SU-DHL-6 (cell line): ENCODE data around the gene IFT20.
"Not testable (repeated sequence)": the region's sequence is repeated elsewhere in the genome, so short reads cannot be mapped to it uniquely, and the experiment has no call there.

Source experiments
- H2AFZ ChIP-seq: fragments of 200-600 bp; sonication (generic); 2 replicates; pipeline ENCODE4 v1.6.1; 2014; ENCODE audit warnings: low read depth, mild to moderate bottlenecking, moderate library complexity, mixed read lengths, antibody characterized with exemption, low read length; ENCODE audit not compliant: severe bottlenecking
- H3F3A ChIP-seq: fragments of 200-600 bp; shearing (Covaris generic); 2 replicates; pipeline ENCODE4 v1.6.0; 2016; ENCODE audit warnings: antibody characterized with exemption, mild to moderate bottlenecking; ENCODE audit not compliant: insufficient read depth
- H3K27ac ChIP-seq: fragments of 200-600 bp; sonication (generic); 2 replicates; pipeline ENCODE4 v1.5.1; 2016; ENCODE audit warnings: low read depth, mild to moderate bottlenecking, low read length, moderate library complexity, mixed read lengths
- H3K27me3 ChIP-seq: fragments of 200-600 bp; sonication (generic), shearing (Covaris generic); 2 replicates; pipeline ENCODE4 v1.6.0; 2014; ENCODE audit warnings: mild to moderate bottlenecking, low read length
- H3K36me3 ChIP-seq: fragments of 200-600 bp; sonication (generic); 2 replicates; pipeline ENCODE4 v1.6.1; 2014; ENCODE audit warnings: mild to moderate bottlenecking, low read length, mixed read lengths
- H3K4me2 ChIP-seq: fragments of 300-600, 200-600 bp; shearing (Covaris generic), sonication (generic); 2 replicates; pipeline ENCODE4 v1.6.0; 2014; ENCODE audit warnings: low read length, low read depth, mild to moderate bottlenecking; ENCODE audit not compliant: poor library complexity, severe bottlenecking
- H3K4me3 ChIP-seq: fragments of 200-600 bp; sonication (generic); 2 replicates; pipeline ENCODE4 v1.5.1; 2014; ENCODE audit warnings: antibody characterized with exemption, low read length, mild to moderate bottlenecking, mixed read lengths; ENCODE audit not compliant: insufficient read depth, poor library complexity, severe bottlenecking
- H3K79me2 ChIP-seq: fragments of 200-600 bp; sonication (generic); 2 replicates; pipeline ENCODE4 v1.6.1; 2014; ENCODE audit warnings: mild to moderate bottlenecking, low read length, moderate library complexity; ENCODE audit not compliant: insufficient read depth
- H3K9ac ChIP-seq: fragments of 200-600 bp; sonication (generic); 2 replicates; pipeline ENCODE4 v1.7.0; 2014; ENCODE audit warnings: mild to moderate bottlenecking, low read length
- H3K9me2 ChIP-seq: fragments of 200-600 bp; sonication (generic); replicated peaks from 2 replicates; pipeline ENCODE4 v1.6.1; 2014; ENCODE audit warnings: low read length; ENCODE audit not compliant: insufficient read depth
- H3K9me3 ChIP-seq: fragments of 200-600 bp; sonication (generic); 2 replicates; pipeline ENCODE4 v1.6.1; 2014; ENCODE audit warnings: low read length, mixed read lengths; ENCODE audit not compliant: insufficient read depth
- H4K20me1 ChIP-seq: fragments of 200-600 bp; sonication (generic); 2 replicates; pipeline ENCODE4 v1.6.1; 2014; ENCODE audit warnings: low read depth, mild to moderate bottlenecking, antibody characterized with exemption, low read length, moderate library complexity, mixed read lengths
- EZH2phosphoT487 ChIP-seq: fragments of 200-600 bp; sonication (generic), shearing (Covaris generic); conservative IDR thresholded peaks from 2 replicates; pipeline ENCODE4 v1.6.1; 2018; ENCODE audit warnings: mild to moderate bottlenecking, antibody characterized with exemption, low read length, moderate library complexity, mixed read lengths
- TF ChIP-seq, protein P1 (sequence below): fragments of 200-600 bp; sonication (generic); IDR thresholded peaks from one replicate; pipeline ENCODE4 v1.5.1; 2017; ENCODE audit warnings: antibody characterized with exemption, mild to moderate bottlenecking, low read length, moderate library complexity; ENCODE audit not compliant: insufficient read depth, poor library complexity, severe bottlenecking

IFT20 gene

GRCh38 chr17:28298449-28298848 is 36.8 kb downstream of the IFT20 start:
- Histone ChIP-seq H3K27ac (no peak overlapping the region), H3F3A (no peaks in the 10 kb centered on the region), H3K27me3 (no peaks in the 10 kb centered on the region), H4K20me1 (no peaks in the 10 kb centered on the region), H3K4me2 (no peak overlapping the region), H3K9ac (no peak overlapping the region), H3K79me2 (no peaks in the 10 kb centered on the region), H3K9me3 (no peaks in the 10 kb centered on the region), H3K4me3 (no peak overlapping the region), H3K36me3 (no peaks in the 10 kb centered on the region), H3K9me2 (no peaks in the 10 kb centered on the region), H2AFZ (no peak overlapping the region)
- TF ChIP-seq, protein P1, sequence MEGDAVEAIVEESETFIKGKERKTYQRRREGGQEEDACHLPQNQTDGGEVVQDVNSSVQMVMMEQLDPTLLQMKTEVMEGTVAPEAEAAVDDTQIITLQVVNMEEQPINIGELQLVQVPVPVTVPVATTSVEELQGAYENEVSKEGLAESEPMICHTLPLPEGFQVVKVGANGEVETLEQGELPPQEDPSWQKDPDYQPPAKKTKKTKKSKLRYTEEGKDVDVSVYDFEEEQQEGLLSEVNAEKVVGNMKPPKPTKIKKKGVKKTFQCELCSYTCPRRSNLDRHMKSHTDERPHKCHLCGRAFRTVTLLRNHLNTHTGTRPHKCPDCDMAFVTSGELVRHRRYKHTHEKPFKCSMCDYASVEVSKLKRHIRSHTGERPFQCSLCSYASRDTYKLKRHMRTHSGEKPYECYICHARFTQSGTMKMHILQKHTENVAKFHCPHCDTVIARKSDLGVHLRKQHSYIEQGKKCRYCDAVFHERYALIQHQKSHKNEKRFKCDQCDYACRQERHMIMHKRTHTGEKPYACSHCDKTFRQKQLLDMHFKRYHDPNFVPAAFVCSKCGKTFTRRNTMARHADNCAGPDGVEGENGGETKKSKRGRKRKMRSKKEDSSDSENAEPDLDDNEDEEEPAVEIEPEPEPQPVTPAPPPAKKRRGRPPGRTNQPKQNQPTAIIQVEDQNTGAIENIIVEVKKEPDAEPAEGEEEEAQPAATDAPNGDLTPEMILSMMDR = no peak
- no peak for TF ChIP-seq EZH2phosphoT487

DNA sequence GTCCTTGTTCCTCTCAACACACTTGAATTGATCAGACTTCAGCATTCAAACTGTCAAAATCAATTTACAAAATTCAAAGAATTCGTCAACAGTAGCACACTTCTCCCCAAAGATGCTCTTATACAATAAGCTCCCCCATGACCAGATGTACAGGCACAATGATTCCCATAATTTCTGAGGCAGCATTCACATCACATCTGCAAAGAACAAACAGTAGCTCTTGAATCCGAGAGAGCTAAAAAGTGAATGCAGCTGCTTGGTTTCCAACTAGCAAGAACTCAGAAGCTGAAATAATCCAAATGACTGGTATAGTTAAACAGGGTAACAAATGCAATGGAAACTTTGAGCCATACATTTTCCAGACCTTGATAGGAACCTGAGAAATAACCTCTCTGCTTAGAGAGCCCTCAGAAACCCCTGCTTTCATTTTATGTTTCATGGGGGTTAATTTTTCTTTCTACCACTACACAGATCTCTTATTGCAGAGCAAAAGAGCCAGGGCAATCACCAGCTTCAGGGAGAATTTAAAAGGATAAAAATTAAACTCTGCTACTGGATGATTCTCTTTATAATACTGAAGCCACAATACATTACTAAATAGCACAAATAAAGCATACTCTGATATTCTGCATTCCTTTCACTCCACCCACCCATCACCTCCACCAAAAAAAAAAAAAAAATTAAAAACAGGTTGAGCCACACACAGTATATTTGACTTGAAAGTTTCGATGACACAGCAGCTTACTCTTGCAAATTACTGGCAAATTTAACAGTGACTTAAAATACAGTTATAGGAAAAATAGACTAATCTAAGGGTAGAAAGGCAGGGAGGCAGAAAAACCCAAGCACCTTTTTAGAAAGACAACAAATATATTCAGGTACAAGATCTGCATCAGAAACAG is 39.3 kb downstream of the IFT20 start:
- no peaks in the 10 kb centered on the region for H3K27me3 ChIP-seq
- no peaks in the 10 kb centered on the region for H3F3A ChIP-seq
- H3K27ac ChIP-seq = no peak overlapping the region
- no peaks in the 10 kb centered on the region for H3K79me2 ChIP-seq
- no peak for TF ChIP-seq EZH2phosphoT487
- H3K36me3 ChIP-seq = no peaks in the 10 kb centered on the region
- H3K4me2 ChIP-seq = no peak overlapping the region
- no peak overlapping the region for H2AFZ ChIP-seq
- H3K9me3 ChIP-seq = no peaks in the 10 kb centered on the region
- H4K20me1 ChIP-seq = no peaks in the 10 kb centered on the region
- no peak overlapping the region for H3K9ac ChIP-seq
- H3K4me3 ChIP-seq = no peak overlapping the region
- H3K9me2 ChIP-seq = no peaks in the 10 kb centered on the region

DNA sequence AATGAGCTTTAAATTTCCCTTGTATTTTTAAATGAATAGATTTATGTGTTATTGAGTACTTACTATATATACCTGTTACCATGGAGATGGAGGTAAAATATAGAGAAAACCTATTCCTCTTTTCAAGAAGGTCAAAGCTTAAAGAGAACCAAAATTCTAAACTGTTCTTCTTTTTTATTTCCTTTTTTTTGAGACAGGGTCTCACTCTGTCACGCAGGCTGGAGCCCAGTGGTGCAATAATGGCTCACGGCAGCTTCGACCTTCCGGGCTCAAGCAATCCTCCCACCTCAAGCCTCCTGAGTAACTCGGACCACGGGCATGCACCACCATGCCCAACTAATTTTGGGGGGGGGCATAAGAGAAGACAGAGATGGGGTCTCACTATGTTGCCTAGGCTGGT is 41.3 kb downstream of the IFT20 start:
- no peaks in the 10 kb centered on the region for H3K9me2 ChIP-seq
- H3K79me2 ChIP-seq = no peaks in the 10 kb centered on the region
- no peaks in the 10 kb centered on the region for H3K27me3 ChIP-seq
- no peaks in the 10 kb centered on the region for H3K36me3 ChIP-seq
- H3K9ac ChIP-seq = no peak overlapping the region
- H3K4me3 ChIP-seq = no peak overlapping the region
- no peak overlapping the region for H2AFZ ChIP-seq
- H3K27ac ChIP-seq = no peak overlapping the region
- H3K9me3 ChIP-seq = no peaks in the 10 kb centered on the region
- no peaks in the 10 kb centered on the region for H3F3A ChIP-seq
- TF ChIP-seq, protein P1 = no peak
- TF ChIP-seq EZH2phosphoT487 = no peak
- H3K4me2 ChIP-seq = no peak overlapping the region
- no peaks in the 10 kb centered on the region for H4K20me1 ChIP-seq

GRCh38 chr17:28292878-28293277 is 42.4 kb downstream of the IFT20 start:
- not testable (repeated sequence) for H3F3A ChIP-seq, H2AFZ ChIP-seq

More at GRCh38 chr17:28292878-28293277, 42.4 kb downstream of the IFT20 start:
- not testable (repeated sequence) for H3K9ac ChIP-seq, H3K9me2 ChIP-seq, H3K27me3 ChIP-seq, H3K4me3 ChIP-seq, H3K9me3 ChIP-seq, H4K20me1 ChIP-seq, H3K4me2 ChIP-seq, H3K79me2 ChIP-seq, H3K27ac ChIP-seq, H3K36me3 ChIP-seq
